ENCODE measurements around the gene COG4. TPM values are rescaled to one million over a fixed set of nuclear protein-coding genes. Genes with fewer than 3 reads are reported as not detected.

COG4 gene
- total and polyA plus RNA-seq, 9 donors: 30.6 to 48.2 (median 39.2) TPM

DNA sequence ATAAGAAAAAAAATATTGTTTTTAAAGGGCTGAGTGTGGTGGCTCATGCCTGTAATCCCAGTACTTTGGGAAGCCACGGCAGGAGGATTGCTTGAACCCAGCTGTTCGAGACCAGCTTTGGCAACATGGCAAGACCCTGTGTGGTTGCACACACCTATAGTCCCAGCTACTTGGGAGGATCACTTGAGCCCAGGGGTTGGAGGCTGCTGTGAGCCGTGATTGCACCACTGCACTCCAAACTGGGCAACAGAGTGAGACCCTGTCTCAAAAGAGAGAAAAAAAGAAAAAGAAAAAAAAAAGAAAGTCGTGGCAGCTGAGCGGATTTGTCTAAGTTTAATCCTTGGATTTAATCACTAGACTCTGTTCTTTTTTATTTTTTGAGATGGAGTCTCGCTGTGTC is 75.3 kb downstream of the COG4 start:
- Histone ChIP-seq H3K27me3 (ENCODE audit: control insufficient read depth, insufficient read depth, low read length) (peaks cover 8% of the 10 kb centered on the region), H3K4me3 (ENCODE audit: low read length) (no peak overlapping the region), H3K4me1 (ENCODE audit: control insufficient read depth, insufficient read depth, low read length) (no peaks in the 10 kb centered on the region), H3K9me3 (replicated peaks; ENCODE audit: control insufficient read depth, low read depth, low read length) (no peaks in the 10 kb centered on the region), H3K36me3 (ENCODE audit: control insufficient read depth, insufficient read depth, low read length) (no peaks in the 10 kb centered on the region), H3K27ac (ENCODE audit: low read length) (no peak overlapping the region)
- 90% methylated on average over 3 of the region's 6 CpGs for WGBS (ENCODE audit: insufficient coverage)
- DNase-seq: no peak

DNA sequence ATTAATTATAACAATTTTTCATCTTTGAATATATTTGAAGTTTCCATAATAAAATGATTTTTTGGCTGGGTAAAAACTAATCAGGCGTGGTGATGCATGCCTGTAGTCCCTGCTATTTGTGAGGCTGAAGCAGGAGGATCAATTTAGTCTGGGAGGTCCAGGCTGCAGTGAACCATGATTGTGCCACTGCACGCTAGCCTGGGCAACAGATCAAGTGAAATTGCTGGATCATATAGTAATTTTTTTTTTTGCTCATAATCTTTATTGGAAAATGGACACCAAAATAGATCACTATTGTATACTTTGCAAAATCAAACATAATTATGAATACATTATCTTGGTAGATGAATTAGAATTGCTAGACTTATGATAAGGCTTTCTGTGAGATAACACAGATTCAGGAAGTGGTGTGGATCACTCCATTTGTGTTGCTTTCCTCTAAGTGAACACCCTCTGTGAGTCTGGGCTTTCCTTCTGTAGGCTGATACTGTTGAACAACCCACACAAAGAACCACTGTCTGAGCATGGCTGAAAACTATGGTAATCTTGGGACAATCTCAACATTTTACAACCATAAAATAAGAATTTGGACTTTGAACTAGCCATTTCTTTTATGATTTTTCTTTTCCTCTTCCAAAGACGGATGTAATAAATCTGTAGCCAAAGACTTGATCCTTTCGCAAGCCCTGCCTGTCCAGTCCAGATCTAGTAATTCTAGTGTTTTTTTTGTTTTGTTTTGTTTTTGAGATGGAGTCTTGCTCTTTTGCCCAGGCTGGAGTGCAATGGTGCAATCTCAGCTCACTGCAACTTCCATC is 78.9 kb downstream of the COG4 start:
- no peaks in the 10 kb centered on the region for H3K36me3 ChIP-seq (ENCODE audit: control insufficient read depth, insufficient read depth, low read length)
- peaks cover 2% of the 10 kb centered on the region for H3K27me3 ChIP-seq (ENCODE audit: control insufficient read depth, insufficient read depth, low read length)
- H3K4me1 ChIP-seq (ENCODE audit: control insufficient read depth, insufficient read depth, low read length): peaks cover 5% of the 10 kb centered on the region
- no peak for DNase-seq
- H3K4me3 ChIP-seq (ENCODE audit: low read length): no peak overlapping the region
- 100% methylated on average over 1 of the region's 4 CpGs for WGBS (ENCODE audit: insufficient coverage)
- H3K9me3 ChIP-seq (replicated peaks; ENCODE audit: control insufficient read depth, low read depth, low read length): no peaks in the 10 kb centered on the region
- no peak overlapping the region for H3K27ac ChIP-seq (ENCODE audit: low read length)

DNA sequence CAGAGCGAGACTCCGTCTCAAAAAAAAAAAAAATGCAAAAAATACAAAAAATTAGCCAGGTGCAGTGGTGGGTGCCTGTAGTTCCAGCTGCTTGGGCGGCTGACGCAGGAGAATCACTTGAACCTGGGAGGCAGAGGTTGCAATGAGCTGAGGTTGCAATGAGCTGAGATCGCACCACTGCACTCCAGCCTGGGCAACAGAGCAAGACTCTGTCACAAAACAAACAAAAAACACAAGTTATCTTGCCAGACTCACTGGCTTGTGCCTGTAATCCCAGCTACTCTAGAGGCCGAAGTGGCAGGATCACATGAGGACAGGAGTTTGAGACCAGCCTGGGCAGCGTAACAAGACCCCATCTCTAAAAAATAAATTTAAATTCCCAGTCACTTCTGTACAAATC is 81.0 kb downstream of the COG4 start:
- no peaks in the 10 kb centered on the region for H3K36me3 ChIP-seq (ENCODE audit: control insufficient read depth, insufficient read depth, low read length)
- DNase-seq: no peak
- peaks cover 16% of the 10 kb centered on the region for H3K4me1 ChIP-seq (ENCODE audit: control insufficient read depth, insufficient read depth, low read length)
- no peak overlapping the region for H3K4me3 ChIP-seq (ENCODE audit: low read length)
- no peaks in the 10 kb centered on the region for H3K27me3 ChIP-seq (ENCODE audit: control insufficient read depth, insufficient read depth, low read length)
- no peak overlapping the region for H3K27ac ChIP-seq (ENCODE audit: low read length)
- H3K9me3 ChIP-seq (replicated peaks; ENCODE audit: control insufficient read depth, low read depth, low read length): no peaks in the 10 kb centered on the region
- 95% methylated on average over 3 of the region's 7 CpGs for WGBS (ENCODE audit: insufficient coverage)

DNA sequence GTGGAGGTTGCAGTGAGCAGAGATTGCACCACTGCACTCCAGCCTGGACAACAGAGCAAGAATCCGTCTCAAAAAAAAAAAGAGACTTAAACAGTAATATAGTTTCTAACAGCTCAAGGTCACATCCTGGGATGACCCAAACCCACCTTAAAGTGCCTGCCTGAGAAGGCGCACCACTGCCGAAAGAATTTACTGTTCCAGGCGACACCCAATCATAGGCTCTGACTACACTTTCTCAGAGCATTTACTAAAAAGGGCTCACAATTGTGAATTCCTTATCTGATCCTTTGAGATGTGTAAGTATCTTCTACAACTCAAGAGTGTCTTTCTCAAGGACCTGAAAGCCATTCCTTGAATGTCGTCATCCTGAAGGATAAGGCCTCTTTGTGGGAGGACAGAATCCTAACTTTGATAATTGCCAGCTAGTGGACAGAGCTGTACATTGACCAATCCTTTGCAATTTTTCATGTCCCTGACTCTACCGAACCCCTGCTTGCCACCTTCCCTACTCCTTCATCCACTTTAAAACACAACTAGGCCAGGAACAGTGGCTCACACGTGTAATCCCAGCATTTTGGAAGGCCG is 81.9 kb downstream of the COG4 start:
- DNase-seq: no peak
- WGBS (ENCODE audit: insufficient coverage): 85% methylated on average over 4 of the region's 8 CpGs
- H3K27me3 ChIP-seq (ENCODE audit: control insufficient read depth, insufficient read depth, low read length): no peaks in the 10 kb centered on the region

DNA sequence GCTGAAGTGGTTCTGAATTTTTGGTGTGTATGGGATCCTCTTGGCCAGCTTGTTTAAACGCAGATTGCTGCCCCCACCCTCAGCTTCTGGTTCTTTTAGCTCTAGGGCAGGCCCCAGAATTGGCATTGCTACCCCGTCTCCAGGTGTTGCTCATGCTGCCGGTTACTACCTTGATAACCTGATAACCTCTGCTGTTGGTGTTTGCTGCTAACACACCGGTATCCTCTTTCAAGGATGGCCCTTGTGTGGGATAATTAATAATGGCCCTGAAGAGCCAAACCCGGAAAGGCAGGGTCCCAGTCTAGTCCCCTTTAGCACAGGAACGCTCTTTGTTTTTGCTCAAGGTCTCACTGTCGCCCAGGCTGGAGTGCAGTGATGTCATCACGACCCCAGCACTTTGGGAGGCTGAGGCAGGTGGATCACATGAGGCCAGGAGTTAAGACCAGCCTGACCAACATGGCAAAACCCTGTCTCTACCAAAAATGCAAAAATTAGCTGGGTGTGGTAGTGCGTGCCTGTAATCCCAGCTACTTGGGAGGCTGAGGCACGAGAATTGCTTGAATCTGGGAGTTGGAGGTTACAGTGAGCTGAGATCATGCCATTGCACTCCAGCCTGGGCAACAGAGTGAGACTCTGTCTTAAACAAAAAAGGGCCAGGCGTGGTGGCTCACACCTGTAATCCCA is 83.2 kb downstream of the COG4 start:
- 73% methylated on average over 8 of the region's 11 CpGs for WGBS (ENCODE audit: insufficient coverage)

More for the DNA sequence above, 81.9 kb downstream of the COG4 start:
- Histone ChIP-seq H3K4me3 (ENCODE audit: low read length) (no peak overlapping the region), H3K4me1 (ENCODE audit: control insufficient read depth, insufficient read depth, low read length) (peaks cover 24% of the 10 kb centered on the region), H3K36me3 (ENCODE audit: control insufficient read depth, insufficient read depth, low read length) (no peaks in the 10 kb centered on the region), H3K9me3 (replicated peaks; ENCODE audit: control insufficient read depth, low read depth, low read length) (no peaks in the 10 kb centered on the region), H3K27ac (ENCODE audit: low read length) (no peak overlapping the region)

DNA sequence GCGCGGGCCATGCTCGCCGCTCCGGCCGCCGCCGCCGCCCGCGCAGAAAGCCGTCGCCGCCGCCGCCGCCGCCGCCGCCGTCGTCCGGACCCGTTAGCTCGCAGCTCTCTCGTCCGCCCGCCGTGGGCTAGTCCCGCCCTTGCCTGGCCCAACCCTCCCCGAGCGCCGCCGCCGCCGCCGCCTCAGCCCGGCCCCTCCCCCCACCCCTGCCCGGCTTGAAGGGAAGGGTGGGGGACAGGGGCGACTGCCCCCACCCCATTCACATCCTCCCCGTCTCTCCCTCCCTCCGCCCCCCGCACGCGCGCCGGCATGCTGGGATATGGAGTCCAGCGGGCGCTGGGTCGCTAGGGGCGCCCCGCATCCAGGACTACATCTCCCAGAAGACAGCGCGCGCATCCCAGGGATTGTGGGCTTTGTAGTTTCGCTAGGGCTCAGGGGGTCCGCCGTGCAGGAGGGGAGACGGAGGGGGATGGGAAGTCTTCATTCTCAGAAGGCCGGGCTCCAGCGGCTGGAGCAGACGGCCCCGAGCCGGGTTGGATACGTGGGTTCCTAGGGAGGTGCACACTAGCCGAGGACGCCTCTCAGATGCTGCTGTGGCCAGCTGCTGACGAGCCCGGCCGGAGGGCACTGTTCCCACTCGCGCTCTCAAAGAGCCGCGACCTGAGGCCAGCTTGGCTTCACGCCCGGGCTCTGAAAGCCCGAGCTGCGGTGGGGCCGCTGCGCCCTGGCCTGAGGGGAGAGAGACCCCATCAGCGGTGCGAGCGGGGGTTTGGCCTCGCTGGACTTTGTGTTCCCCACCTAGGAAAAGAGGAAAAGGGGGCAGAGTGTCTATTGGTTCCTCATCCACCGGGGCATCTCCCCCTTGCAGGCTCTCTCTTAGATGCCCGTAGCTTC is 84.1 kb downstream of the COG4 start, which contains the start of gene ST3GAL2:
TSS of gene ST3GAL2 (minus strand) at position 132 of the 894 bp plus-strand sequence. CDS start 40,570 bp downstream, outside the sequence.
- Histone ChIP-seq H3K4me1 (ENCODE audit: control insufficient read depth, insufficient read depth, low read length) (peaks cover 40% of the 10 kb centered on the region), H3K36me3 (ENCODE audit: control insufficient read depth, insufficient read depth, low read length) (peaks cover 9% of the 10 kb centered on the region), H3K9me3 (replicated peaks; ENCODE audit: control insufficient read depth, low read depth, low read length) (no peaks in the 10 kb centered on the region), H3K27ac (ENCODE audit: low read length) (peak within 1 kb of the TSS; percentile 81), H3K27me3 (ENCODE audit: control insufficient read depth, insufficient read depth, low read length) (no peaks in the 10 kb centered on the region), H3K4me3 (ENCODE audit: low read length) (peak within 1 kb of the TSS; percentile 90)
- 0% methylated on average over 71 of the region's 86 CpGs for WGBS (ENCODE audit: insufficient coverage)
- DNase-seq: peak; percentile 99

More for the DNA sequence above, 83.2 kb downstream of the COG4 start:
- Histone ChIP-seq H3K27me3 (ENCODE audit: control insufficient read depth, insufficient read depth, low read length) (no peaks in the 10 kb centered on the region), H3K4me1 (ENCODE audit: control insufficient read depth, insufficient read depth, low read length) (peaks cover 30% of the 10 kb centered on the region), H3K36me3 (ENCODE audit: control insufficient read depth, insufficient read depth, low read length) (peaks cover under 1% of the 10 kb centered on the region), H3K4me3 (ENCODE audit: low read length) (no peak overlapping the region), H3K9me3 (replicated peaks; ENCODE audit: control insufficient read depth, low read depth, low read length) (no peaks in the 10 kb centered on the region), H3K27ac (ENCODE audit: low read length) (no peak overlapping the region)
- no peak for DNase-seq

DNA sequence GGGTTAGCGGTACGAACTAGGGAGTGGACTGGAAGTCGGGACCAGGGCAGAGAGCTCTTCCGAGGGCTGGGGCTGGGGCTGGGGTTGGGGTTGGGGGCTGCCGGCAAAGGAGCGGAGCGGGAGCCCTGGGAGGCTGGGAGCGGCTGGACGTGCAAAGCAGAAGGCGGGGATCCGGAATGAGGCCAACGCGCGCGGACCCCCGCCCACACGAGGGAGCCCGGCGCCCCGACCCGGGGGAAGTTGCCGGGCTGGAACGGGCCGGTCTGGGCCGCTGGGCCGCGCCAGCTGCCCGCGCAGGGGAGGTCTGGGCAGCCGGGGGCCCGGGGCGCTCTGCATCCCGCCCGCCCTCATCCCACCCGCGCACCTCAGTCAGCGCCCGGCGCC is 84.8 kb downstream of the COG4 start:
- no peak for DNase-seq
- peaks cover 46% of the 10 kb centered on the region for H3K4me1 ChIP-seq (ENCODE audit: control insufficient read depth, insufficient read depth, low read length)
- H3K27ac ChIP-seq (ENCODE audit: low read length): peak overlapping the region; percentile 81
- H3K9me3 ChIP-seq (replicated peaks; ENCODE audit: control insufficient read depth, low read depth, low read length): no peaks in the 10 kb centered on the region
- WGBS (ENCODE audit: insufficient coverage): 0% methylated on average over 38 of the region's 39 CpGs
- H3K4me3 ChIP-seq (ENCODE audit: low read length): peak overlapping the region; percentile 90
- H3K36me3 ChIP-seq (ENCODE audit: control insufficient read depth, insufficient read depth, low read length): peaks cover 10% of the 10 kb centered on the region
- no peaks in the 10 kb centered on the region for H3K27me3 ChIP-seq (ENCODE audit: control insufficient read depth, insufficient read depth, low read length)

DNA sequence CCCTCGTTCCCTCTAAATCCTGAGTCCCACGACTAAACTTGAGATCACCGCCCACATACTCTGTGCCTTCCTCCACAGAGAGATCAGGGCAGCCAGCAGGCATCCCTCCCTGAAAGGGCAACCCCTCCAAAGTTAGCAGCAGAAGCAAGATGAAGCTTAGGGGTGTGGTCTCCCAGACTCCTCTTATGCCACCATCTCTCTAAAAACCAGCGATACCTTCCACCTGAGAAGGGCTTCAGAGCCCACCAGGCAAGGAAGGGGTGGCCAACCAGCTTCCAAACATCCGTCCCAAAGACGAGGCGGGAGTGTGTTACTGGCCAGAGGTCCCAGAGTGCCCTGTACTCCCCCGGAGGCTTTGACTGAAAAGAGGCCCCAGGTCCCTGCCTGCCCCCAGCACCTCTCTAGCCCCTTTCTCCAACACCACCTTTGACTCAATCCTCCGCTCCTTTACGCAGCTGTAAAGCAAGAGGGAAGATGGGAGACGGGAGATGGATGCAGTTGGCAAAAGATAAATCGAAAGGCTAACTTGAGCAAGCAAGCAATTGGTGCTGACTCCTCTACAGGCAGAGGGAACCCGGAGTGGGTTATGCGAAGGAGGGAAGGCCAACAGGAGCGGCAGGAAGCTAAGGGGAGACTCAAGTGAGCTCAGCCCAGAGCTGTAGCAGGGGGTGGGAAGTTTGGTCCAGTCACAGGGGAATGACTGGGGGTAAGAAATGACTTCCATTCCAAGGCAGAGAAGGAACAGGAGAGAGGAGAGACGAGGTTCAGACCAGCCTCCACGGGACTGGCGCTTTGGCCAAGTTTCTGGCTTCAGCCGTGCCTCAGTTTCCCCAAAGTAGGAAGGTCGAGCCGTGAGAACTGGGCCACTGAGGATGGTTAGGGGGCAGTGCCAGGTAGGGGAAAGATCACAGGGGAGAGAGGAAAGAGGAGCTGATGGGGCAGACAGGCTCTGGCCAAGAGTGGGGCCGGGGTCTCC is 85.5 kb downstream of the COG4 start:
- Histone ChIP-seq H3K27ac (ENCODE audit: low read length) (peak overlapping the region; percentile 81), H3K4me1 (ENCODE audit: control insufficient read depth, insufficient read depth, low read length) (peaks cover 53% of the 10 kb centered on the region), H3K36me3 (ENCODE audit: control insufficient read depth, insufficient read depth, low read length) (peaks cover 10% of the 10 kb centered on the region), H3K9me3 (replicated peaks; ENCODE audit: control insufficient read depth, low read depth, low read length) (no peaks in the 10 kb centered on the region), H3K27me3 (ENCODE audit: control insufficient read depth, insufficient read depth, low read length) (no peaks in the 10 kb centered on the region), H3K4me3 (ENCODE audit: low read length) (peak overlapping the region; percentile 90)
- peak; percentile 73 for DNase-seq
- 1% methylated on average over 11 of the region's 22 CpGs for WGBS (ENCODE audit: insufficient coverage)
